ENCODE measurements around the gene KDM3B.

The KDM3B gene

GRCh38 chr5:138391859-138392386 lies 39.4 kb downstream of the KDM3B start:
- no peak for DNase-seq

DNA sequence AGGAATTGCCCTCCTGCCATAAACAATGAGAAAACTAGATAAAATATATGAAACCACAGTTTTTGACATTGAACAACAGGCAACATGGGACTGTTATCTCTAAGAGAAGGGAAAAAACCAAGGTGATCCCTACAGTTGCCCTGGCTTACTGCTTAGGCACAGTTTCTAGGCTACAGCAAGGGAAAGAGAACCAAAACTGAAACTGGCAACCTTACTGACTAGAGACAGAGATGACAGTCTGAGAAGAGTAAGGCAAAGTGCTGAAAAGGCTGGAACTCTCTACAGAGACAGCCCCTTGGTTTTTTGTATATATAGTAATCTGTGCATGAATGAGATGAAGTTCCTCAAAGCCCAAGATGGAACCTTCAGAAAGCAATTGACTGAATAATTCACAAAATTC lies 50.2 kb downstream of the KDM3B start:
- no peak for DNase-seq

- peak; percentile 36 for DNase-seq
Measured at GRCh38 chr5:138408023-138408422, 55.5 kb downstream of the KDM3B start.

DNA sequence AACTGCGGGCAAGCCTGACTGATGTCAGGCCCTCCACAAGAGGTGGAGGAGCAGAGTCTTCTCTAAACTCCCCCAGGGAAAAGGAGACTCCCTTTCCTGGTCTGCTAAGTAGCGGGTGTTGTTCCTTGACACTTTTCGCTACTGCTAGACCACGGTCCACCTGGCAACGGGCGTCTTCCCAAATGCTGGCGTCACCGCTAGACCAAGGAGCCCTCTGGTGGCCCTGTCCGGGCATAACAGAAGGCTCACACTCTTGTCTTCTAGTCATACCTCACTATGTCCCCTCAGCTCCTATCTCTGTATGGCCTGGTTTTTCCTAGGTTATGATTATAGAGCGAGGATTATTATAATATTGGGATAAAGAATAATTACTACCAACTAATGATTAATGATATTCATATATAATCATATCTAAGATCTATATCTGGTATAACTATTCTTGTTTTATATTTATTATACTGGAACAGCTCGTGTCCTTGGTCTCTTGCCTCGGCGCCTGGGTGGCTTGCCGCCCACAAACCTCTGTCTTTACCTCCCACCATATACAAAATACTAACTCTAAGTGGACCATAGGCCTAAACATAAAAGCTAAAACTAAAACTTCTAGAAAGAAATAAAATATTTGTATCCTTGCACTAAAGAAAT lies 58.6 kb downstream of the KDM3B start:
- DNase-seq: peak; percentile 46

GRCh38 chr5:138418444-138418843 lies 66.0 kb downstream of the KDM3B start:
- DNase-seq: no peak

- DNase-seq: no peak
Measured at GRCh38 chr5:138425079-138425478, 72.6 kb downstream of the KDM3B start.

DNA sequence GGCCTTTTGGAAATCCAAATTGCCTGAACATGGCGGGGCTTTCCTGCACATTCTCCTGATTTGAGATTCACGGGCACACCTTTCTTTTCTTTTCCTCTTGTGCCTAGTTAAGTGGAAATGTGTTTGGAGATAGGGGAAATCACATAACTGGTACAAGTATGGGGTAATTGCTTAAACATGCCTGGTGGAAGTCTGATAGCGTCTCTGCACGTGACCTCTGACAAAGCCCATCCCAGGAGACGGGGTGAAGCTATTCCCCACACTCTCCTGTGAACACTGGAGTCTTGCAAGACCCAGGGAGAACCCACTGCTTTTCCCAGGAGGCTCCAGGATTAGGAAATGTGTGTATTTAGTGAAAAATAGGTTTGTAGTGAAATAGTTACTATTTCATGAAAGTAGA lies 83.5 kb downstream of the KDM3B start:
- DNase-seq: no peak

DNA sequence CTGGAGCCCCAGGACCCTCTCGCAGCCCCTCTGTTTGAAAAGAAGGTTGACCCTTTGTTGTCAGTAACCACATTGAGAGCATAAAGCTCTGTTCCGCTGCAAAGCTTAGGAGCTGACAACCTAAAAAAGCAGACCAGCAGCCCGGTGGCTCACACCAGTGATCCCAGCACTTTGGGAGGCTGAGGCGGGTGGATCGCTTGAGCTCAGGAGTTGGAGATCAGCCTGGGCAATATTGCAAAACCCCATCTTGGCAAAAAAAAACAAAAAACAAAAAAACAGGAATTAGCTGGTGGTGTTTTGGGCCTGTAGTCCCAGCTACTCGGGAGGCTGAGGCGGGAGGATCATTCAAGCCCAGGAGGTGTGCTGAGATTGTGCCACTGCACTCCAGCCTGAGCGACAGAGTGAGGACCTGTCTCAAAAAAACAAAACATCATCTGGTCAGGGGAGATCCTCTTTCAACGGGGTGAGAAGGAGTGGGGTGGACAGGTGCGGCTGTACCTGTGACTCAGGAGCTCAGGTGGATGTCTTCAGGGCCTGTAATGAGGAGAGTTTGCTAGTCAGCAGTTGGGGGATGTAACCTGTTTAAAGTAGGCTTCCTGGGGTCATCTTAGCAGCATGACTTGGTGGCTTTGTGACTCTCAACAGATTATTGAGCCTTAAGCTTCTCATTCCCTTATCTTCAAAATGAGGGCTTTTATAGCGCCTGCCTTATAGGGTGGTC lies 85.7 kb downstream of the KDM3B start:
- DNase-seq: no peak

- peak; percentile 79 for DNase-seq
Measured at GRCh38 chr5:138438724-138439476, 86.4 kb downstream of the KDM3B start, which contains the start of gene REEP2. Gene REEP2, plus strand, starts transcription at chr5:138439057. Its CDS starts 152 bp downstream, at chr5:138439209.

DNA sequence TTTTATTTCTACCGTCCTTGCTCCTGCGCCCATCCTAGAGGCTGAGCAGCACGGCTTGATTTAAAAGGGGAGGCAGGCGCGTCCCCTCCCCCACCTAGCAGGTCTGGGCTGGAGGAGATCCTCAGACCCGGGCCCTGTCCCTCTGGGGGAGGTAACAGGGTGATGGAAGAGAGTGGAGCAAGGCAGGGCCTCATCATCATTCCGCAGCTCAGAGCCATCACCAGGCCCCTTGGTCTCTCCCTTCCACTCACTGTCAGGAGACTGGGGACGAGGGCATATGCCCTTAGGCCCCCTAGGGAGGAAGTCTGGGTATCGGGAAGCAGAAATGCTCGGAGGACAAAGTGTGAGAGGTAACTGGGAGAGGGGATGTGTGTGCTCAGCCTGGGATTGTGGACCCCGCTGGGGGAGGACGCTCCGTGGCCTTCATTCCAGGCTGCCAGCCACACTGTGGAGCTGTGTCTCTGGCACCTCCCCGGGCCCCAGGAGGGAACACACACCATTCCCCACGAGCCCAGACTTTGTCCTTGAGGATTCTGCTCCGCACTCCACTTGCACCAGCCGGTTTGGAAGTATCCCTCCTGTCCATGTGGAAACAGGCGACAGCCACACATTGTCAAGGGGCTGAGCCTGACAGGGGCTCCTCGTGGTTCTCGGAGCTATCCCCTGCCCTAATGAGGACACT lies 87.1 kb downstream of the KDM3B start:
- DNase-seq: no peak

DNA sequence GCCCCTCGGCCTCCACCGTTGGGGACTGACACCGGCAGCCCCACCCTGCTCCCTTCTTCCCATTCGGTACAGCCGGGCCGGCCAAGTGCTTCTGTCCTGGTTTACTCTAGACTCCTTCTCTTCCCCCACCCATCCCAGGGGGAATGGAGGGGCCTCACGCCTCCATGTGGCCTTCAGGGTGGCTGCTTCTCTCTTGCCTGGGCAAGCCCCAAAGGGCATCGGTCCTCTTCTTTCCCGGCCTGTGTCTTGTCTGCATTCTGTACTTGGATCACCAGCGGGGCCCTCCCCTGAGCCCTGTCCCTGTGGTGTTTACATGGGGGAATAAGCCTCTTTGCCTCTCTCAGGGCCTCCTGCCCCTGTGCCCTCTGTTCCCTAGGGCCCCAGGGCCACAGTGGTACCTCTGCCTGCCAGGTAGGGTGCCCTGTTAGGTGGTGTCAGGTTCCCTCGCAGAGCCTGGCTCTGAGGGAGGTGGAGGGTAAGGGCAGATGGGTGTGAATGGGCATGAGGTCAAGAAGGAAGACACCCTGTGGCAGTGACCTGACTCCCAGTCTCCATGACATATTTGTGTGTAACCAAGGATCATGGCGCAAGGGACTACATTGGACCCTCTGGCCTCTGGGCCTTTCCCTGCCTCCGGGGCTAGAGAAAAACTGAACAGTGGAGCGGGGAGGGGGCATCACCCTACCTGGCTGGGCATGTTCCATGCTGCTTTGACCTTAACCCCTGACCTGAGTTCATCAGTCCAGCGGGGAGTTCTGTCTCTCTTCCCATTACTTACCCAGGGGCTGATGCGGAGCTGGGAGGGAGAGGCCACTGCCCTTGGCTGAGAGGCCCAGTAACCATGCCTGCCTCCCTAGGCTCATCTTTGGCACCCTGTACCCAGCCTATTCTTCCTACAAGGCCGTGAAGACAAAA lies 87.9 kb downstream of the KDM3B start:
- DNase-seq: no peak

DNA sequence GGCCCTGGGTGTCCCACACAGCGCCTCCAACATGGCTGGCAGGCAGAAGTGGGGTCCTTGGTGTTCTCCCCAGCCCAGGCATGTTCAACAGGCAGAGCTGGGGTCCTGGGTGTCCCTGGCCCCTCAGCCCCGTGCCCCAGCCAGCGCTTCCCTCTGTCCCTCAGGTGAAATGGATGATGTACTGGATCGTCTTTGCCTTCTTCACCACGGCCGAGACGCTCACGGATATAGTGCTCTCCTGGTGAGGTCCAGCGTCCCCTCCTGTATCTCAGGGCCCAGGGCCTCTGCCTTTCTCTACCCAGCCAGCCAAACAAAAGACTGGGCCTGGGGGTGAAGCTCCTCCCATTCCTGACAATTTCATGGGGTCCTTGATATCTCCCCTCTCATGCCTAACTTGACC lies 88.7 kb downstream of the KDM3B start:
- no peak for DNase-seq

GRCh38 chr5:138444078-138444773 lies 91.7 kb downstream of the KDM3B start:
- DNase-seq: no peak

- DNase-seq: no peak
Measured at GRCh38 chr5:138444774-138445546, 92.5 kb downstream of the KDM3B start.

GRCh38 chr5:138445547-138446271 lies 93.2 kb downstream of the KDM3B start:
- no peak for DNase-seq

DNA sequence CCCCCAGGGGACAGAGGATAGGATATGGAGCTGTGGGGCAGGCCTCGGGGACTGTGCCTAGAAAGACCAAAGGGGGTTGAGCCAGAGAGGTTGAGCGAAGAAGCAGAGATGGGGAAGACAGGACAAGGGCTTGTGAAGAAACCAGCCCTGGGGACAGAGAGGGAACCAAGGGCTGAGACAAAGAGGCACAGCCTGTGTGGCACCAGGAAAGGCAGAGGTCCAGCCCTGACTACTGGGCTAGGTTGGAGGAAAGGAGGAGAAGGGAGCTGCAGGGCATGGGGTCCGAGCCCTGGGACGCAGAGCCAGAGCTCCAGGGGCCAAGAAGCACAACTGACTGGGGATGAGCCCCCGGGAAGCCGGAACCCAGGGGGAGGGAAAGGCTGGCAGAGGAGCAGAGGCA lies 95.6 kb downstream of the KDM3B start:
- no peak for DNase-seq

DNA sequence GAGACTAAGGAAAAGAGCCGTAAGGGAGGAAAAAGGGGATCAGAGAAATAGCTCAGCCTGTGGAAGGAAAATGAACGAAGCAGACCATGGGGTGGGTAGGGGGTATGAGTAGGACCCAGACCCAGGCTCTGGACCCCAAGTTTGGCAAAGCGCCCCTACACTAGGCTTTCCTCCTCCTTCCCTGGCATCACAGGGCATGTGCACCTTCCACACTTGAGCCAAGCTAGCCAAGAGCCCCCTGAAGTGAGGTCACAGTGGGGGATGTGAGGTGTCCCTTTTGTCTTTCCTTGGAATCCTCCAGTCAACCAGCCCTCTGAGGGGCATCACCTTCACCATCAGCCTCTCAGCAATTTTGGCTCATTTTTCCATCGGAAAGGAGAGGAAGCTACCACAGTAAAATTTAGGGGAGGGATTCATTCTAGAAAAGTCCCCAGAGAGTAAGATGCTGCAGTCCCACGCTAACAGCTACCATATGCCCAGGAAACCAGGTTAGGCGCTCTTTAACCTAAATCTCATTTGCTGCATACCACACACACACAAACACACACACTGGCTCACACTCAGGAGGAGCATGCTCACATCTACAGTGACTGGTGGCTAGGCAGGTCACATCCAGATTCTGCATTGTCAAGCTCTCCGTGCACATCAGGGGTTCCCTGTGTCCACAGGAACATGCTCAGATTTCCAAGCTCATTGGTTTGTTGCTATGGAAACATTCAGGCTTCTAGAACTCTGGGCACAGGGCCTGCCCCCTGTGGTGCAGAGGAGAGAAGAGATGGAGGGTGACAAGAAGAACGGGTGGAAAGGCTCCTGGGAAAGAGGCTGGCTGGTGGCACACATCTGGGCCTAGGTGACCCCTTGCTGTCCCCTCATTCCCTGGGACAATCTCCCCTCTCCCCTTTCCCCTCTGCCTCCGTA lies 96.3 kb downstream of the KDM3B start:
- no peak for DNase-seq

DNA sequence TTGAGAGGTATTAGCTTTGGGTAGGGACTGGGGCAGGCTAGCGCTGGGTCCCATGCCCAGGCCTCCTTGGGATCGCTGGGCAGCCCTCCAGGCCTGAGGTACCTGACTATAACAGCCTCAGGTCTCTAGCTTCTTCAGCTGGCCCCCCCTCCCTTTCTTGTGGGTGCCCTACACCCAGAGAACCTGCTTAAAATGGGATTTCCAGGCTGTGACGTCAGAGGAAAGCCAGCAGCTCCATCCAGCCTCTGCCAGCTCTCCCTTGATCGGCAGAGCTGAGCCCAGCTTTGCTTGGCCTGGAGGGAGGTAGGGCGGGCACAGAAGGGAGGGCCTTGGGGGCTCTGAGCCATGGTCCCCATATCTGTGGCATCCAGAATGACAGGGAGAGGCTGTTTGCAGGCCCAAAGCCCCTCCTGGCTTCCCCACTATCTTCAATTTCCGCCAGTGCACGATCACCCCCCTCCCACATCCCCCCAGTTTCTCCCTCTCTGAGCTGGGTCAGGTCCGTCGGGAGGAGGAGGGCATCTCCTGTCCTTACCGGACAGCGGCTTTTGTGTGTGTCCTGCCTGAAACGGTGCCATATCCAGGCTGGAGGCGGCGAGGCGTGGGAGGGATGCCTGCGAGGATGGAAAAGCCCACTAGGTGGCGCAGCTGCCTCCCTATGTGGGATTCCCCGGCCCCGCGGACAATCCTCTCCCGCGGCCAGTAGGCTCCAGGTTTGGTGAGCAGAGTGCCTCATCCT lies 97.2 kb downstream of the KDM3B start:
- DNase-seq: peak; percentile 91
